Mammary epithelial cell (primary cell): Measurements from ENCODE around the gene ANKRD33B.

Experiments
- EZH2 ChIP-seq: IDR thresholded peaks from 2 replicates; pipeline ENCODE4 v1.6.1; 2012; ENCODE audit warnings: low read length, inconsistent platforms, borderline replicate concordance
- TF ChIP-seq, protein P1 (sequence below), 2 donors: IDR thresholded peaks in 1 of 2; conservative IDR thresholded peaks in 1 of 2; 2 replicates each; pipeline ENCODE4 v1.5.1; 2011 to 2012; ENCODE audit warnings: inconsistent platforms in 2 of 2, low read length in 2 of 2, mild to moderate bottlenecking in 2 of 2, control low read depth in 1 of 2, low read depth in 1 of 2; ENCODE audit not compliant: insufficient read depth in 1 of 2; ENCODE audit errors: extremely low read depth in 1 of 2

DNA sequence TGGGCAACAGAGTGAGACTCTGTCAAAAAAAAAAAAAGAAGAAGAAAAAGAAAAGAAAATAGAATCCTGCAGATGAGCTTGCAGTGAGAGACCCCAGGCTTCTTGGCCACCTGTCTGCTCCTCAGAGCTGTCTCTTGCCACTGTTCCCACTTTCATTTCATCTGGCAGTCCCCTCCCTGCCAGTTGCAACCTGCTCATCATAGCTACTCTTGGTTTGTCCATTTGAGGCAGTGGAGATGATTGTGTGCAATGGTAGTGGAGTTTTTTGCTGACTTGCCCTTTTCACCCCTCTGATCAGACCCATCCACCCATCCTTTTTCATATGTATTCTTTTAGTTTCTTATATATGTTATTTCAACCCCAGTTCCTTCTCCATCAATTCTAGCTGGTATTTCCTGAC lies 28.7 kb downstream of the ANKRD33B start:
- TF ChIP-seq, protein P1, sequence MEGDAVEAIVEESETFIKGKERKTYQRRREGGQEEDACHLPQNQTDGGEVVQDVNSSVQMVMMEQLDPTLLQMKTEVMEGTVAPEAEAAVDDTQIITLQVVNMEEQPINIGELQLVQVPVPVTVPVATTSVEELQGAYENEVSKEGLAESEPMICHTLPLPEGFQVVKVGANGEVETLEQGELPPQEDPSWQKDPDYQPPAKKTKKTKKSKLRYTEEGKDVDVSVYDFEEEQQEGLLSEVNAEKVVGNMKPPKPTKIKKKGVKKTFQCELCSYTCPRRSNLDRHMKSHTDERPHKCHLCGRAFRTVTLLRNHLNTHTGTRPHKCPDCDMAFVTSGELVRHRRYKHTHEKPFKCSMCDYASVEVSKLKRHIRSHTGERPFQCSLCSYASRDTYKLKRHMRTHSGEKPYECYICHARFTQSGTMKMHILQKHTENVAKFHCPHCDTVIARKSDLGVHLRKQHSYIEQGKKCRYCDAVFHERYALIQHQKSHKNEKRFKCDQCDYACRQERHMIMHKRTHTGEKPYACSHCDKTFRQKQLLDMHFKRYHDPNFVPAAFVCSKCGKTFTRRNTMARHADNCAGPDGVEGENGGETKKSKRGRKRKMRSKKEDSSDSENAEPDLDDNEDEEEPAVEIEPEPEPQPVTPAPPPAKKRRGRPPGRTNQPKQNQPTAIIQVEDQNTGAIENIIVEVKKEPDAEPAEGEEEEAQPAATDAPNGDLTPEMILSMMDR (conservative IDR thresholded peaks at IDR 0.05 in 1 of 2, IDR thresholded peaks at IDR 0.05 in 1 of 2; ENCODE audit: extremely low read depth in 1 of 2, insufficient read depth in 1 of 2, low read depth in 1 of 2, low read length in 2 of 2) = no peak
- TF ChIP-seq EZH2 = no peak
